Muscle layer of duodenum (tissue), 2 donors: ENCODE measurements around the gene TGM3.
"Not testable (repeated sequence)": the region's sequence is repeated elsewhere in the genome, so short reads cannot be mapped to it uniquely, and the experiment has no call there.

Source experiments
- H3K27ac ChIP-seq: one replicate; pipeline ENCODE4 v1.7.0; 2013; ENCODE audit warnings: mild to moderate bottlenecking, low read length
- H3K27me3 ChIP-seq: one replicate; pipeline ENCODE4 v1.7.0; 2013; ENCODE audit warnings: low read depth, mild to moderate bottlenecking, control low read depth, low read length
- H3K36me3 ChIP-seq, 2 donors: one replicate each; pipeline ENCODE4 v1.7.0; 2013; ENCODE audit warnings: low read length in 2 of 2, control low read depth in 1 of 2, mild to moderate bottlenecking in 1 of 2; ENCODE audit not compliant: insufficient read depth in 2 of 2, control insufficient read depth in 1 of 2
- H3K4me1 ChIP-seq, 2 donors: one replicate each; pipeline ENCODE4 v1.7.0; 2013; ENCODE audit warnings: low read length in 2 of 2, mild to moderate bottlenecking in 2 of 2, control low read depth in 1 of 2, moderate library complexity in 1 of 2; ENCODE audit not compliant: insufficient read depth in 2 of 2, control insufficient read depth in 1 of 2
- H3K4me3 ChIP-seq, 2 donors: one replicate each; pipeline ENCODE4 v1.7.0; 2013; ENCODE audit warnings: low read length in 2 of 2, low read depth in 1 of 2, mild to moderate bottlenecking in 1 of 2
- H3K9me3 ChIP-seq, 2 donors: one replicate each; pipeline ENCODE4 v1.7.0; 2013; ENCODE audit warnings: low read length in 2 of 2, control low read depth in 1 of 2, mild to moderate bottlenecking in 1 of 2; ENCODE audit not compliant: control insufficient read depth in 1 of 2
- donor health status: healthy.

TGM3 gene

DNA sequence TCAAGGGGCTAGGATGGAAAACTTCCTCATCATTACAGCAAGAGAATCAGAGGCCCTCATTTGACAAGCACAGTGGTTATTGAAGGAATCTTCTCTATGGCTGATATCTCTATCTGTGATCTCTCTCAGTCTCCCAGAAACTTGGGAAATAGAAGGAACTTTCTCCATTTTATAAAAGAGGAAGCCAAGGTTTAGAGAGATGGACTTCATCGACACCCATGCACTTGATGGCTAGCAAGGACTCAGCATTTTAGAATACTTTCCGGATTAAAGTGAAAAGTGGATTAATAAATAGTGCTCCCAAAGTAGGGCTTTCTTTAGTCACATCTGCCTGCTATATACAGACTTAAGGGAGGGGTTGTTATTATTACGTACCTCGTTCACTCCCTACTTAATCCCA, 34.2 kb upstream of the TGM3 start:
- no peaks in the 10 kb centered on the region for H3K9me3 ChIP-seq
- H3K27ac ChIP-seq: no peak overlapping the region
- no peaks in the 10 kb centered on the region for H3K36me3 ChIP-seq
- no peak overlapping the region for H3K4me3 ChIP-seq
- no peaks in the 10 kb centered on the region for H3K27me3 ChIP-seq
- H3K4me1 ChIP-seq: no peaks in the 10 kb centered on the region

DNA sequence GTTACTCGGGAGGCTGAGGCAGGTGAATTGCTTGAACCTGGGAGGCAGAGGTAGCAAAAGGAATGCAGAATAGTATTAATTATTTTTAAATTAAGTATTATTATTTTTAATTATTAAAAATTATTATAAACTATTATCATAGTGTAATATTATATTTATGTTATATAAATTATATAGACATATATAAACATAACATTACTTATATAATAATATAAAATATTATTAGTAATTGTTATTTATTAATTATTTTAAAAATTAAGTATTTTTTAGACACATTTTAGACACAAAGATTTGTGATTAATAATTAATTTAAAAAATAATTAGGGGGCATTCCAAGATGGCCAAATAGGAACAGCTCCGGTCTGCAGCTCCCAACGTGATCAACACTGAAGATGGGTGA, 31.7 kb upstream of the TGM3 start:
- Histone ChIP-seq H3K4me3 (no peak overlapping the region), H3K27me3 (no peaks in the 10 kb centered on the region), H3K36me3 (no peaks in the 10 kb centered on the region), H3K27ac (no peak overlapping the region), H3K9me3 (no peaks in the 10 kb centered on the region), H3K4me1 (no peaks in the 10 kb centered on the region)

DNA sequence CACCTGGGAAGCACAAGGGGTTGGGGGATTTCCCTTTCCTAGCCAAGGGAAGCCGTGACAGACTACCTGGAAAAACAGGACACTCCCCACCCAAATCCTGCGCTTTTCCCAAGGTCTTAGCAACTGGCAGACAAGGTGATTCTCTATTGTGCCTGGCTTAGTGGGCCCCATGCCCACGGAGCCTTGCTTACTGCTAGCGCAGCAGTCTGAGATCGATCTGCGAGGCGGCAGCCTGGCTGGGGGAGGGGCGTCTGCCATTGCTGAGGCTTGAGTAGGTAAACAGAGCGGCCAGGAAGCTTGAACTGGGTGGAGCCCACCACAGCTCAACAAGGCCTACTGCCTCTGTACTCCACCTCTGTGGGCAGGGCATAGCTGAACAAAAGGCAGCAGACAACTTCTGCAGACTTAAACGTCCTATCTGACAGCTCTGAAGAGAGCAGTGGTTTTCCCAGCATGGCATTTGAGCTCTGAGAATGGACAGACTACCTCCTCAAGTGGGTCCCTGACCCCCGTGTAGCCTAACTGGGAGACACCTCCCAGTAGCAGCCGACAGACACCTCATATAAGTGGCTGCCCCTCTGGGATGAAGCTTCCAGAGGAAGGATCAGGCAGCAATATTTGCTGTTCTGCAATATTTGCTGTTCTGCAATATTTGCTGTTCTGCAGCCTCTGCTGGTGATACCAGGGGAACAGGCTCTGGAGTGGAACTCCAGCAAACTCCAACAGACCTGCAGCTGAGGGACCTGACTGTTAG, 31.0 kb upstream of the TGM3 start:
- H3K4me3 ChIP-seq, H3K27ac ChIP-seq: not testable (repeated sequence)

DNA sequence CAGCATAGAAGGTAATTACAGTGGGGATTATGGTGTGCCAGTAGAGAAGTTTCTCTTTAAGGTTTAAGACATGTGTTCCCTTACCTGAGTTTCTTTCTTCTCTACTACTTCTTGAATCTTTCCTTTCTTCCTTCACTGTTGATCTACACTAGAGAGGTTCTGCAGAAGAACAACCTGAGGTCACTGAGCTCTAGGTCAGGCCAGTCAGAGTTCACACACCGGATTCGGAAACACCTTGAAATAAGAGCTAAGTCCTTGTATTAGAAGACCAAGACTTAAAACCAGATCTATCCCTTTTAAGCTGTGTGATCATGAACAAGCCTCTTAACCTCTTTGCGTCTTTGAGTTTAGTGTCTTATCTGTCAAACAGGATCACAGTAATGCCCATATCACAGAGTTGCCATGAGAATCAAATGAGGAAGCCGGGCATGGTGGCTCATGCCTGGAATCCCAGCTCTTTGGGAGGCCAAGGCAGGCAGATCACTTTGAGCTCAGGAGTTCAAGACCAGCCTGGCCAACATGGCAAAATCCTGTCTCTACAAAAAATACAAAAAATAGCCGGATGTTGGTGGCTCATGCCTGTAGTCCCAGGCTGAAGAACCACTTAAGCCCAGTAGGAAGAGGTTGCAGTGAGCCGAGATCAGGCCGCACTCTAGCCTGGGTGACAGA, 22.0 kb upstream of the TGM3 start:
- Histone ChIP-seq H3K9me3 (no peaks in the 10 kb centered on the region), H3K4me1 (no peaks in the 10 kb centered on the region), H3K27ac (no peak overlapping the region), H3K4me3 (no peak overlapping the region), H3K36me3 (no peaks in the 10 kb centered on the region), H3K27me3 (no peaks in the 10 kb centered on the region)

More for the DNA sequence above, 31.0 kb upstream of the TGM3 start:
- not testable (repeated sequence) for H3K4me1 ChIP-seq, H3K36me3 ChIP-seq, H3K27me3 ChIP-seq, H3K9me3 ChIP-seq

DNA sequence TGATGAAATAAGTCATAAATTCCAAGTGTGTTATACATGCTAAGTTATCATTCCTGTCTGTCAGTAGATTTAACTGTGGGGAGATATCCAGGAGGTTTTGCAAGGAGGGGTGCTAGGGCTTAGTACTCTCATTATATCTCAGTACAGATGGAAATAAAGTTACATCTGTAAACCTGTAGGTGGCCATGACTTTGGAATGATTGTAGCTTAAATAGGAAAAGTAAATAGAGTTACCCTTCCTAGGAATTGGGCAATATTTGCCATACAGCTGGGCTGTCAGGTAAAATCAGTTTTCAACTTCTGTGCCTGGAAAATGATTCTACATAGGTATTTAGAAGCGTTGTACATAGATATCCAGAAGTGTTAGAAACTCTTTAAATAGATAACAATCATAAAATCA, 19.8 kb upstream of the TGM3 start:
- Histone ChIP-seq H3K4me3 (no peak overlapping the region), H3K27me3 (no peaks in the 10 kb centered on the region), H3K4me1 (no peaks in the 10 kb centered on the region), H3K27ac (no peak overlapping the region), H3K36me3 (no peaks in the 10 kb centered on the region), H3K9me3 (peaks cover 0 to 4% of the 10 kb centered on the region in 2 donors)

DNA sequence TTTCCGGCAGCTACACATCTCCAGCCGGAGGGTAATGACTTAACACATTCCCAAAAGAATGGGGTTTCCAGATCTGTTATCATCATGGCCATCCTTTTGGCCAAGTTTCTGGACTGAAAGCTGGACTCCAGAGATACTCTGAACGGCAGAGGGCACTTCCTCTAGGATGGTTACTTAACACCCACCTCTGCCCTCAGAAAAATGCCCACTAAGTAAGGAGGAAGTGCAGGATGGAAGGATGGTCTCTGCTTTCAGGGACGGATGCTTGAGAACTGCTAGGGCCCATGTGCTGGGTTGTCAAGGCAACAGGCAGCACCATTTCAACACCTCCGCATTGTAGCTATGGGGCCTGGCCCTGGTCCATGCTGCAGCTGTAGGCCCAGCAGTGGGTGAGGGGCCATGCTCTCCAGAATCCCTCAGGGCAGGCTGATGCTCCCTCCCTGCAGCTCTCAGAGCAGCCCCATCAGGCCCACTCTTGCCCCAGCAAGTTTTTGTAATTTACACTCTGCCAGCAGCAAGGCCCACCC, 16.5 kb upstream of the TGM3 start:
- H3K36me3 ChIP-seq: no peaks in the 10 kb centered on the region
- no peaks in the 10 kb centered on the region for H3K4me1 ChIP-seq
- H3K4me3 ChIP-seq: no peak overlapping the region
- peaks cover 0 to 4% of the 10 kb centered on the region in 2 donors for H3K9me3 ChIP-seq
- no peaks in the 10 kb centered on the region for H3K27me3 ChIP-seq
- H3K27ac ChIP-seq: no peak overlapping the region

DNA sequence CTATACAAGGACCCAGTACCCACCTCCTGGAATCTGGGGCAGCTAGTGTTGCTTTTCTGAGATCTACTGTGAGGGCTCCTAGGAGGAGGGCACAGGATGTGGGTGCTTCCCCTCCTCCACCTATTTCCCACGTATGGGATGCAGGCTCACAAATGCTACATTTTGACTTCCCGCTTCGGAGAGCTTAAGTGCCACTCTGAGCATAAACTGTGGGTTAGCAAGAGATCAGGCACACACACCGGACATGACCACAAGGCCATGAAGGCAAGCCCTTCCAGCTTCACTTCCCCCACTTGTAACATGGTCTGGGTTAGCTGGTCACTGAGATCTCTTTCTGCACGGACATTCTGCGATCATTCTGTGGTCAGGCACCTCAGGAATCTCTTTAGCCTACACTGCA, 15.7 kb upstream of the TGM3 start:
- H3K27me3 ChIP-seq: no peaks in the 10 kb centered on the region
- no peak overlapping the region for H3K4me3 ChIP-seq
- no peaks in the 10 kb centered on the region for H3K4me1 ChIP-seq
- H3K36me3 ChIP-seq: no peaks in the 10 kb centered on the region
- H3K9me3 ChIP-seq: peaks cover 0 to 4% of the 10 kb centered on the region in 2 donors
- H3K27ac ChIP-seq: no peak overlapping the region

DNA sequence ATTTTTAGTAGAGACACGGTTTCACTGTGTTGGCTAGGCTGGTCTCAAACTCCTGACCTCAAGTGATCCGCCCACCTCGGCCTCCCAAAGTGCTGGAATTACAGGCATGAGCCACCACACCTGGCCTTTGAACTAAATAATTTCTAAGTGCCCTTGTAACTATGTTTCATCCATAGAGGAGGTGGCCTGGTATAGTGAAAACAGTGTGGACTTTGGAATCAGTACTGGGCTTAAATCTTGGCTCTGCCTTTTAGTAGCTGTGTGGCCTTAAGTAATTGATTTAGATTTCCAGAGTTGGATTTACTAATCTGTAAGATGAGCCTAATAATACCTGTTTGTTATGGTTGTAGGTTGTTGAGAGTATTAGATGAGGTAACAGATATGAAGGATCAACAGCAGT, 14.2 kb upstream of the TGM3 start:
- Histone ChIP-seq H3K36me3 (no peaks in the 10 kb centered on the region), H3K9me3 (peaks cover 0 to 4% of the 10 kb centered on the region in 2 donors), H3K4me3 (no peak overlapping the region), H3K27ac (no peak overlapping the region), H3K27me3 (no peaks in the 10 kb centered on the region), H3K4me1 (no peaks in the 10 kb centered on the region)

DNA sequence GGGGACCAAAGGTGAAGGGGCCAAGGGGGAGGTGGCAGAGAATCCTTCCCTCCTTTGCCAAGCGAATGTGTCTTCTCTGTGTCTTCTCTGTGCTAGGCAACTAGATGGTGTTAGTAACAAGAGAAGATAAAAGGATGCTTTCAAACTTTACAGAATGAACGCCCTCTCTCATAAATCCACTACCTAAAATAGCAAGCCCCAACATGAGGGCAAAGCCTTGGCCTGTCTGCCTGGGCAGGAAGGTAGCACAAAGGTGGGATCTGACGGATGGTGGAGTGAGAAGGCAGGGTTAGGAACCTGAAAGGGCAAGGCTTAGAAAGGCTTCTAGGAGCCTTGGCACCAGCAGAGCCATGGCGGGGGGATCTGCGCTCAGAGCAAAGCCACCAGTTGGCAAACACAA, 13.6 kb upstream of the TGM3 start:
- Histone ChIP-seq H3K4me3 (no peak overlapping the region), H3K27me3 (no peaks in the 10 kb centered on the region), H3K4me1 (no peaks in the 10 kb centered on the region), H3K36me3 (no peaks in the 10 kb centered on the region), H3K27ac (no peak overlapping the region), H3K9me3 (peaks cover 0 to 4% of the 10 kb centered on the region in 2 donors)

DNA sequence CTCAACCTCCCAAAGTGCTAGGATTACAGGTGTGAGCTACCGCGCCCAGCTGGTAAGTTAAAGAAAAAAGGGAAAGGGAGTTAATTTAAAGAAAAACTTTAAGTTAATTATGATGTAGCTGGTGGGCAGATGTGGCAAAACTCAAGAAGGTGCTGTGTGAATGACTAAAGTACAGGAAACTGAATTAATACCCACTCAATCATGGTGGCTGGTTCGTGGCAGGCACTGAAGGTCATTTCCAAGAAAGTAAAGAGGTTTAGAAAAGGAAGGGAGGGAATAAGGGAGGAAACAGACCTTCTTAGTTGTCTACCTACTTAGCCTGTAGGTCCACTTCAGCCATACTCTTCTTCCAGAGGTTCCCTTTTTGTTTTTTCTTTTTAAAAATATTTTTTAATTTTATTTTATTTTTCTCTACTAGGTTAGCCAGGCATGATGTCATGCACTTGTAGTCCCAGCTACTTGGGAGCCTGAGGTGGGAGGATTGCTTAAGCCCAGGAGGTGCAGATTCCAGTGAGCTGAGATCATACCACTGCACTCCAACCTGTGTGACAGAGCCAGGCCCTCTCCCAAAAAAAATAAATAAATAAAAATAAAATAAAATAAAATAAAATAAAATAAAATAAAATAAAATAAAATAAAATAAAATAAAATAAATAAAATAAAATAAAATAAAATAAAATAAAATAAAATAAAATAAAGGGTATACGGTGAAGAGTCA, 11.9 kb upstream of the TGM3 start:
- H3K4me3 ChIP-seq: no peak overlapping the region
- no peaks in the 10 kb centered on the region for H3K27me3 ChIP-seq
- H3K27ac ChIP-seq: no peak overlapping the region
- H3K4me1 ChIP-seq: no peaks in the 10 kb centered on the region
- H3K9me3 ChIP-seq: peaks cover 0 to 4% of the 10 kb centered on the region in 2 donors
- H3K36me3 ChIP-seq: no peaks in the 10 kb centered on the region

DNA sequence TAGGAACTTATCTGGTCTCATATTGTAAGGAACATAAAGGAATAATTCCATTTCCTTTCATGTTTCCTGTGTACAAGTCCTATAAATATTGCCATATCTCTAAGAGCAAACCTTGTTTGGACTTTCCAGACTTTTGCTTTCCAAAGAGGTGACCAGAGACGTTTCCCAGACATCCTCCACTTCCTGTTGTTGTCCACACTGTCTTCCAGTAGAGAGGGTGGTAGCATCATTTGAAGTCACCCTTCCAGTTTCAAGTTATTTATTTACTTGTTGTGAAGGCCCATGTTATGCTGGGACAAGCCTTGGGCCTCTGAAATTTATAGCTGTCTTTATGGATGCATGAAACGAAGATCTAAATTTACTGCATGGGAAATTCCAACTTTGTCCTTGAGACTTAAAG, 10.6 kb upstream of the TGM3 start:
- no peaks in the 10 kb centered on the region for H3K4me1 ChIP-seq
- H3K9me3 ChIP-seq: peaks cover 0 to under 1% of the 10 kb centered on the region in 2 donors
- no peak overlapping the region for H3K27ac ChIP-seq
- H3K36me3 ChIP-seq: no peaks in the 10 kb centered on the region
- H3K27me3 ChIP-seq: no peaks in the 10 kb centered on the region
- H3K4me3 ChIP-seq: no peak overlapping the region
